Endothelial cell of umbilical vein (primary cell): Measurements from ENCODE around the gene BNIP2. TPM values are rescaled to one million over a fixed set of nuclear protein-coding genes. Genes with fewer than 3 reads are reported as not detected.

ENCODE experiments used
- BruUV-seq: library from RNA; stranded (reverse); fragments of 400-500 nt; replicated peaks from 2 replicates; lab custom pipeline; 2021; lab: Mats Ljungman, UMichigan
- CTCF ChIA-PET: fragments of 300-600, 350-600 bp; sonication (Branson Sonifier 250); formaldehyde crosslinking; loops from one replicate; lab custom pipeline; 2021; ENCODE audit warnings: antibody characterized with exemption, inconsistent platforms; lab: Charles Lee
- POLR2A ChIA-PET: fragments of 300-600, 350-600 bp; sonication (Branson Sonifier 250); formaldehyde crosslinking; loops from one replicate; lab custom pipeline; 2021; ENCODE audit warnings: antibody characterized with exemption, inconsistent platforms; lab: Charles Lee
- DNase-seq: peaks from one replicate; pipeline ENCODE4 v3.0.0-alpha.2; 2011; ENCODE audit warnings: low read depth, low spot score
- FAIRE-seq: peaks from 2 replicates; lab custom pipeline; 2011; peaks lifted over from hg19 to GRCh38; lab: Jason Lieb, UNC
- H2AFZ ChIP-seq: 2 replicates; pipeline ENCODE4 v1.6.0; 2012; ENCODE audit warnings: low read depth, low read length, control low read depth, inconsistent platforms
- H3K27ac ChIP-seq: 2 replicates; pipeline ENCODE4 v1.5.1; 2011; ENCODE audit warnings: low read depth, mild to moderate bottlenecking, control low read depth, low read length, moderate library complexity; ENCODE audit not compliant: insufficient read depth
- H3K27me3 ChIP-seq, 2 experiments: 2 replicates each; pipeline versions ENCODE4 v1.6.0 to v1.6.1; 2011; ENCODE audit warnings: low read length in 2 of 2, mixed read lengths in 1 of 2; ENCODE audit not compliant: control insufficient read depth in 2 of 2, insufficient read depth in 2 of 2
- H3K36me3 ChIP-seq, 2 experiments: 2 replicates in 1 of 2; 3 replicates in 1 of 2; pipeline ENCODE4 v1.5.1; 2011; ENCODE audit warnings: low read length in 2 of 2, mild to moderate bottlenecking in 1 of 2, moderate library complexity in 1 of 2; ENCODE audit not compliant: control insufficient read depth in 2 of 2, insufficient read depth in 2 of 2; ENCODE audit errors: extremely low read depth in 1 of 2
- H3K4me1 ChIP-seq: 3 replicates; pipeline ENCODE4 v1.5.1; 2011; ENCODE audit warnings: mild to moderate bottlenecking, low read length; ENCODE audit not compliant: control insufficient read depth, insufficient read depth; ENCODE audit errors: extremely low read depth
- H3K4me2 ChIP-seq: 2 replicates; pipeline ENCODE4 v1.6.1; 2011; ENCODE audit warnings: low read length, control low read depth, mixed read lengths; ENCODE audit not compliant: insufficient read depth
- H3K4me3 ChIP-seq, 3 experiments: fragments of 200-600 bp in 1 of 3; sonication (generic), shearing (Covaris generic) in 1 of 3; replicated peaks in 1 of 3; 2 replicates each; pipeline ENCODE4 v1.5.1; 2011 to 2016; ENCODE audit warnings: control low read depth in 3 of 3, low read length in 3 of 3, mild to moderate bottlenecking in 2 of 3, inconsistent platforms in 1 of 3, low read depth in 1 of 3, moderate library complexity in 1 of 3; ENCODE audit not compliant: insufficient read depth in 1 of 3
- H3K79me2 ChIP-seq: 2 replicates; pipeline ENCODE4 v1.6.0; 2012; ENCODE audit warnings: low read length, inconsistent platforms; ENCODE audit not compliant: control insufficient read depth, insufficient read depth
- H3K9ac ChIP-seq: replicated peaks from 2 replicates; pipeline ENCODE3; 2011; ENCODE audit warnings: low read length, control low read depth; ENCODE audit not compliant: insufficient read depth; ENCODE audit errors: extremely low read depth
- H3K9me1 ChIP-seq: replicated peaks from 3 replicates; pipeline ENCODE4 v1.6.0; 2011; ENCODE audit warnings: mild to moderate bottlenecking, low read length; ENCODE audit not compliant: control insufficient read depth, insufficient read depth; ENCODE audit errors: extremely low read depth
- H3K9me3 ChIP-seq: replicated peaks from 2 replicates; pipeline ENCODE4 v1.5.1; 2012; ENCODE audit warnings: low read length, inconsistent platforms; ENCODE audit not compliant: control insufficient read depth, insufficient read depth
- H4K20me1 ChIP-seq: replicated peaks from 2 replicates; pipeline ENCODE3; 2011; ENCODE audit warnings: mild to moderate bottlenecking, low read length; ENCODE audit not compliant: control insufficient read depth, insufficient read depth; ENCODE audit errors: extremely low read depth
- EZH2 ChIP-seq: IDR thresholded peaks from 2 replicates; pipeline ENCODE4 v1.6.1; 2012; ENCODE audit warnings: borderline replicate concordance, low read depth, mild to moderate bottlenecking, moderate library complexity, low read length, inconsistent platforms; ENCODE audit not compliant: severe bottlenecking
- FOS ChIP-seq: IDR thresholded peaks from 2 replicates; pipeline ENCODE4 v1.6.1; 2011; ENCODE audit warnings: mild to moderate bottlenecking, low read length, moderate library complexity, borderline replicate concordance; ENCODE audit not compliant: insufficient read depth
- GATA2 ChIP-seq: IDR thresholded peaks from 2 replicates; pipeline ENCODE4 v1.7.0; 2011; ENCODE audit warnings: low read depth, mild to moderate bottlenecking, moderate library complexity, mixed read lengths, low read length; ENCODE audit not compliant: insufficient read length, insufficient read depth
- JUN ChIP-seq: IDR thresholded peaks from 2 replicates; pipeline ENCODE4 v1.6.1; 2011; ENCODE audit warnings: borderline replicate concordance, low read depth; ENCODE audit not compliant: insufficient read length, insufficient read depth
- MYC ChIP-seq: IDR thresholded peaks from one replicate; pipeline ENCODE4 v1.6.1; 2011; ENCODE audit warnings: mild to moderate bottlenecking, low read depth, low read length
- POLR2A ChIP-seq: IDR thresholded peaks from 2 replicates; pipeline ENCODE4 v1.6.1; 2012; ENCODE audit warnings: low read depth, mild to moderate bottlenecking, control low read depth, low read length
- POLR2AphosphoS5 ChIP-seq: IDR thresholded peaks from 2 replicates; pipeline ENCODE4 v1.6.1; 2012; ENCODE audit warnings: low read depth, mild to moderate bottlenecking, control low read depth, low read length, moderate library complexity; ENCODE audit not compliant: insufficient read depth
- dilution Hi-C: fragments of 300-500 bp; cut with MboI; formaldehyde crosslinking; loops from one replicate; pipeline ENCODE4 v1.15.0; 2019; ENCODE audit warnings: low sequenced_read_pairs; ENCODE audit not compliant: extremely low pct_ligation_motif_present
- intact Hi-C: fragments of 100-400 bp; cut with micrococcal nuclease; formaldehyde crosslinking; loops from one replicate; pipeline ENCODE4 v1.10.0; 2022
- polyA plus RNA-seq, 4 experiments: library from polyadenylated mRNA; depleted of rRNA in 3 of 4; stranded (reverse) in 3 of 4; unstranded in 1 of 4; fragments of >200 nt; gene quantifications; 2 replicates each; pipeline versions ENCODE4 v1.2.1 to v1.2.3, GENCODE V29; 2011 to 2012; ENCODE audit warnings: missing spikeins in 1 of 4
- total RNA-seq: library from RNA; stranded (reverse); gene quantifications from 2 replicates; pipeline ENCODE4 v1.2.3, GENCODE V29; 2021
- TF ChIP-seq, protein P1 (sequence below), 2 donors: IDR thresholded peaks; 1 replicate in 1 of 2; 2 replicates in 1 of 2; pipeline ENCODE4 v1.5.1; 2011; ENCODE audit warnings: low read length in 2 of 2, mild to moderate bottlenecking in 2 of 2, moderate library complexity in 2 of 2, control low read depth in 1 of 2, inconsistent platforms in 1 of 2, low read depth in 1 of 2; ENCODE audit not compliant: insufficient read depth in 1 of 2; ENCODE audit errors: extremely low read depth in 1 of 2
- TF ChIP-seq, protein P2 (sequence below): IDR thresholded peaks from 2 replicates; pipeline ENCODE4 v1.6.1; 2011; ENCODE audit not compliant: insufficient read depth, insufficient read length

The BNIP2 gene
- total and polyA plus RNA-seq, 2 donors (not counting 3 experiments of a cell fraction or from before 2014, with no cell fraction given), result 39.1 to 90.1 TPM

DNA sequence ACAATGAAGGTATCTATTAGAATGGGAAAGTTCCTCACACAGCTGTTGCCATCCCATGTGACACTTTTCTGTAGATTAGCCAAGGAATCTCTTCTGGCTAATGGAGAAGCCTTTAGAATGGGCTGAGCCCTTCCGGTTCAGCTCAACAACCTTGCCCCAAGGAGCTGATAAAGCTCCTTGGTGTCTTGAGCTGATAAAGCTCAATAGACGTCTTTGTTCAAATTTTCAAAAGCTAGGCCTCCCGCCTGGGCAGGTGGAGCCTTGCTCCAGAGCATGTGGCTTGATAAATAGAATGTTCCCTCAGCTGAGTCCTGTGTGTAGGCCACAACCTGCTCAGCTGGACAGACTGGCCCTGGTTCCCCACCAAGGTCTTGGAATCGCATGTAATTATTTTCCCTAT lies 7.2 kb upstream of the BNIP2 start:
- no peak overlapping the region for H3K9ac ChIP-seq
- ChIA-PET POLR2A (no interaction called here), CTCF (interaction anchor here (1.2 to 1.4 kb wide), 2 partner anchors 484 to 630 kb away, joined by 4 to 5 read pairs; no protein-coding TSS in a partner anchor)
- DNase-seq (no peak), FAIRE-seq (no peak)
- no peak overlapping the region for H3K4me3 ChIP-seq
- intact Hi-C loops (loop anchor here (10.0 kb wide), 1 partner anchor 218 kb away; no protein-coding TSS in a partner anchor), dilution Hi-C loops (no loop called here)
- peaks cover 14% of the 10 kb centered on the region for H3K4me1 ChIP-seq
- no peaks in the 10 kb centered on the region for H3K79me2 ChIP-seq
- no peak overlapping the region for H3K27ac ChIP-seq
- H3K36me3 ChIP-seq, result no peaks in the 10 kb centered on the region
- no peaks in the 10 kb centered on the region for H3K9me3 ChIP-seq
- no TSS peak for BruUV-seq
- H3K4me2 ChIP-seq, result no peak overlapping the region
- H4K20me1 ChIP-seq, result no peaks in the 10 kb centered on the region
- no peaks in the 10 kb centered on the region for H3K27me3 ChIP-seq
- H3K9me1 ChIP-seq, result no peaks in the 10 kb centered on the region
- no peak for TF ChIP-seq GATA2
- TF ChIP-seq JUN, result no peak
- TF ChIP-seq, protein P1, sequence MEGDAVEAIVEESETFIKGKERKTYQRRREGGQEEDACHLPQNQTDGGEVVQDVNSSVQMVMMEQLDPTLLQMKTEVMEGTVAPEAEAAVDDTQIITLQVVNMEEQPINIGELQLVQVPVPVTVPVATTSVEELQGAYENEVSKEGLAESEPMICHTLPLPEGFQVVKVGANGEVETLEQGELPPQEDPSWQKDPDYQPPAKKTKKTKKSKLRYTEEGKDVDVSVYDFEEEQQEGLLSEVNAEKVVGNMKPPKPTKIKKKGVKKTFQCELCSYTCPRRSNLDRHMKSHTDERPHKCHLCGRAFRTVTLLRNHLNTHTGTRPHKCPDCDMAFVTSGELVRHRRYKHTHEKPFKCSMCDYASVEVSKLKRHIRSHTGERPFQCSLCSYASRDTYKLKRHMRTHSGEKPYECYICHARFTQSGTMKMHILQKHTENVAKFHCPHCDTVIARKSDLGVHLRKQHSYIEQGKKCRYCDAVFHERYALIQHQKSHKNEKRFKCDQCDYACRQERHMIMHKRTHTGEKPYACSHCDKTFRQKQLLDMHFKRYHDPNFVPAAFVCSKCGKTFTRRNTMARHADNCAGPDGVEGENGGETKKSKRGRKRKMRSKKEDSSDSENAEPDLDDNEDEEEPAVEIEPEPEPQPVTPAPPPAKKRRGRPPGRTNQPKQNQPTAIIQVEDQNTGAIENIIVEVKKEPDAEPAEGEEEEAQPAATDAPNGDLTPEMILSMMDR (IDR thresholded peaks at IDR 0.05; ENCODE audit: extremely low read depth in 1 of 2, insufficient read depth in 1 of 2, low read depth in 1 of 2, low read length in 2 of 2), result no peak
- TF ChIP-seq MYC, result no peak
- H2AFZ ChIP-seq, result no peak overlapping the region

DNA sequence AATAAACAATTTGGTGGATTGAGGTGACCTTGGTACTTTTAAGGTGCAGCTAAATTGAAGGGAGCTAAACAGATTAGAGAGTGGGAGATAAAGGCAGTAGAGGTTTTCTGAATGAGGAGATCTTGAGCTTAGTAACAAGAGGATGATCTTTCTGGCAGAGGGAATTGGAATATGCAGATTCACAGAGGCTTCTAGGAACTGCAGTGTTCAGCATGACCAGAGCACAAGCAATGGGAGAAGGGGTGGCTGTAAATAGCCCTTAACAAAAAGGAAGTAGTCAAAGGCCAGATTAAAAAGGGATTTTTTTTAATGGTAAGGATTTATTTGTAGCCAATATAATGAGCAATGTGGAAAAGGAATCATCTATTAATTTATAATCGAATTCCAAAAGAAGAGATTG lies 5.7 kb upstream of the BNIP2 start:
- no peak for DNase-seq
- no TSS peak for BruUV-seq
- Histone ChIP-seq H3K36me3 (no peaks in the 10 kb centered on the region), H2AFZ (no peak overlapping the region), H3K4me1 (peaks cover 9% of the 10 kb centered on the region), H3K4me2 (no peak overlapping the region), H3K9me3 (no peaks in the 10 kb centered on the region), H3K79me2 (no peaks in the 10 kb centered on the region), H3K27me3 (no peaks in the 10 kb centered on the region), H3K4me3 (no peak overlapping the region), H3K27ac (no peak overlapping the region), H3K9ac (no peak overlapping the region), H3K9me1 (no peaks in the 10 kb centered on the region), H4K20me1 (no peaks in the 10 kb centered on the region)
- intact Hi-C loops, result loop anchor here (5.0 to 10.0 kb wide), 2 partner anchors 220 to 308 kb away; partner anchors contain the start of gene FOXB1
- dilution Hi-C loops, result no loop called here
- CTCF ChIA-PET, result interaction anchor here (1.0 kb wide), 1 partner anchor 632 kb away, joined by 3 read pairs; no protein-coding TSS in a partner anchor
- no peak for FAIRE-seq
- POLR2A ChIA-PET, result no interaction called here
- TF ChIP-seq GATA2, result no peak
- no peak for TF ChIP-seq EZH2
- TF ChIP-seq, protein P2, sequence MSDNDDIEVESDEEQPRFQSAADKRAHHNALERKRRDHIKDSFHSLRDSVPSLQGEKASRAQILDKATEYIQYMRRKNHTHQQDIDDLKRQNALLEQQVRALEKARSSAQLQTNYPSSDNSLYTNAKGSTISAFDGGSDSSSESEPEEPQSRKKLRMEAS, result no peak
- TF ChIP-seq POLR2AphosphoS5, result no peak
- TF ChIP-seq, protein P1 (IDR thresholded peaks at IDR 0.05; ENCODE audit: extremely low read depth in 1 of 2, insufficient read depth in 1 of 2, low read depth in 1 of 2, low read length in 2 of 2), result no peak
- no peak for TF ChIP-seq MYC
- TF ChIP-seq JUN, result no peak
- TF ChIP-seq POLR2A, result no peak
- no peak for TF ChIP-seq FOS
